A549 (cell line): Measurements from ENCODE around the gene MCM7.
"Not testable (repeated sequence)": the region's sequence is repeated elsewhere in the genome, so short reads cannot be mapped to it uniquely, and the experiment has no call there.

Experiments used
- BHLHE40 ChIP-seq: IDR thresholded peaks from 2 replicates; pipeline ENCODE4 v1.6.1; 2012; ENCODE audit warnings: low read depth, low read length, inconsistent platforms
- EP300 ChIP-seq, 2 experiments: fragments of >200 bp; sonication (Bioruptor Twin); formaldehyde crosslinking; IDR thresholded peaks; 2 replicates in 1 of 2; 3 replicates in 1 of 2; pipeline ENCODE4 v1.6.1; 2016 to 2017
- JUN ChIP-seq, 2 experiments: fragments of >200 bp; sonication (Bioruptor Twin); formaldehyde crosslinking; IDR thresholded peaks; 2 replicates in 1 of 2; 3 replicates in 1 of 2; pipeline ENCODE4 v1.6.1; 2016 to 2017
- MAZ ChIP-seq: fragments of 150-350 bp; IDR thresholded peaks from 2 replicates; pipeline ENCODE4 v1.6.1; 2014; ENCODE audit warnings: antibody characterized with exemption, low read depth, low read length, borderline replicate concordance
- NFE2L2 ChIP-seq: fragments of 150-350 bp; conservative IDR thresholded peaks from 2 replicates; pipeline ENCODE4 v1.6.1; 2014; ENCODE audit warnings: low read length
- POLR2A ChIP-seq: IDR thresholded peaks from 2 replicates; pipeline ENCODE4 v1.6.1; 2012; ENCODE audit warnings: mild to moderate bottlenecking, low read length
- ZC3H11A ChIP-seq: fragments of 450-650 bp; IDR thresholded peaks from 2 replicates; pipeline ENCODE4 v1.6.1; 2014; ENCODE audit warnings: antibody characterized with exemption, mild to moderate bottlenecking
- TF ChIP-seq, protein P1 (sequence below): fragments of >200 bp; sonication (Bioruptor Twin); formaldehyde crosslinking; IDR thresholded peaks from 3 replicates; pipeline ENCODE4 v1.5.1; 2016
- TF ChIP-seq, protein P2 (sequence below): fragments of 200-600 bp; sonication (generic); IDR thresholded peaks from 2 replicates; pipeline ENCODE4 v1.6.1; 2016; ENCODE audit warnings: antibody characterized with exemption, mild to moderate bottlenecking, moderate library complexity

DNA sequence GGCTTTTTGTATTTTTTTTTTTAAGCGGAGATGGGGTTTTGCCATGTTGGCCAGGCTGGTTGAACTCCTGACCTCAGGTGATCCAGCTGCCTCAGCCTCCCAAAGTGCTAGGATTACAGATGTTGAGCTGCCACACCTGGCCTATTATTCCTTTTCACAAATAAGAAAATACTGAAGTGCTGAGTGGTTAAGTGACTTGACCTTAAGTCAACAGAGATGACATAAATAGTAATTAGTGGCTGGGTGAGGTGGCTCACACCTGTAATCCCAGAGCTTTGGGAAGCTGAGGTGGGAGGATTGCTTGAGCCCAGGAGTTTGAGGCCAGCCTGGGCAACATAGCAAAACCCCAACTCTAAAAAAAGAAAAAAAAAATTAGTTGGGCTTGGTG is 29.0 kb upstream of the MCM7 start:
- TF ChIP-seq ZC3H11A; POLR2A; NFE2L2; JUN (IDR thresholded peaks at IDR 0.05); MAZ; BHLHE40; EP300 (IDR thresholded peaks at IDR 0.05): not testable (repeated sequence)
- TF ChIP-seq, protein P1, sequence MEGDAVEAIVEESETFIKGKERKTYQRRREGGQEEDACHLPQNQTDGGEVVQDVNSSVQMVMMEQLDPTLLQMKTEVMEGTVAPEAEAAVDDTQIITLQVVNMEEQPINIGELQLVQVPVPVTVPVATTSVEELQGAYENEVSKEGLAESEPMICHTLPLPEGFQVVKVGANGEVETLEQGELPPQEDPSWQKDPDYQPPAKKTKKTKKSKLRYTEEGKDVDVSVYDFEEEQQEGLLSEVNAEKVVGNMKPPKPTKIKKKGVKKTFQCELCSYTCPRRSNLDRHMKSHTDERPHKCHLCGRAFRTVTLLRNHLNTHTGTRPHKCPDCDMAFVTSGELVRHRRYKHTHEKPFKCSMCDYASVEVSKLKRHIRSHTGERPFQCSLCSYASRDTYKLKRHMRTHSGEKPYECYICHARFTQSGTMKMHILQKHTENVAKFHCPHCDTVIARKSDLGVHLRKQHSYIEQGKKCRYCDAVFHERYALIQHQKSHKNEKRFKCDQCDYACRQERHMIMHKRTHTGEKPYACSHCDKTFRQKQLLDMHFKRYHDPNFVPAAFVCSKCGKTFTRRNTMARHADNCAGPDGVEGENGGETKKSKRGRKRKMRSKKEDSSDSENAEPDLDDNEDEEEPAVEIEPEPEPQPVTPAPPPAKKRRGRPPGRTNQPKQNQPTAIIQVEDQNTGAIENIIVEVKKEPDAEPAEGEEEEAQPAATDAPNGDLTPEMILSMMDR: not testable (repeated sequence)
- TF ChIP-seq, protein P2, sequence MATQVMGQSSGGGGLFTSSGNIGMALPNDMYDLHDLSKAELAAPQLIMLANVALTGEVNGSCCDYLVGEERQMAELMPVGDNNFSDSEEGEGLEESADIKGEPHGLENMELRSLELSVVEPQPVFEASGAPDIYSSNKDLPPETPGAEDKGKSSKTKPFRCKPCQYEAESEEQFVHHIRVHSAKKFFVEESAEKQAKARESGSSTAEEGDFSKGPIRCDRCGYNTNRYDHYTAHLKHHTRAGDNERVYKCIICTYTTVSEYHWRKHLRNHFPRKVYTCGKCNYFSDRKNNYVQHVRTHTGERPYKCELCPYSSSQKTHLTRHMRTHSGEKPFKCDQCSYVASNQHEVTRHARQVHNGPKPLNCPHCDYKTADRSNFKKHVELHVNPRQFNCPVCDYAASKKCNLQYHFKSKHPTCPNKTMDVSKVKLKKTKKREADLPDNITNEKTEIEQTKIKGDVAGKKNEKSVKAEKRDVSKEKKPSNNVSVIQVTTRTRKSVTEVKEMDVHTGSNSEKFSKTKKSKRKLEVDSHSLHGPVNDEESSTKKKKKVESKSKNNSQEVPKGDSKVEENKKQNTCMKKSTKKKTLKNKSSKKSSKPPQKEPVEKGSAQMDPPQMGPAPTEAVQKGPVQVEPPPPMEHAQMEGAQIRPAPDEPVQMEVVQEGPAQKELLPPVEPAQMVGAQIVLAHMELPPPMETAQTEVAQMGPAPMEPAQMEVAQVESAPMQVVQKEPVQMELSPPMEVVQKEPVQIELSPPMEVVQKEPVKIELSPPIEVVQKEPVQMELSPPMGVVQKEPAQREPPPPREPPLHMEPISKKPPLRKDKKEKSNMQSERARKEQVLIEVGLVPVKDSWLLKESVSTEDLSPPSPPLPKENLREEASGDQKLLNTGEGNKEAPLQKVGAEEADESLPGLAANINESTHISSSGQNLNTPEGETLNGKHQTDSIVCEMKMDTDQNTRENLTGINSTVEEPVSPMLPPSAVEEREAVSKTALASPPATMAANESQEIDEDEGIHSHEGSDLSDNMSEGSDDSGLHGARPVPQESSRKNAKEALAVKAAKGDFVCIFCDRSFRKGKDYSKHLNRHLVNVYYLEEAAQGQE: not testable (repeated sequence)
